ENCODE results near the gene ARHGEF4. TPM values are rescaled to one million over a fixed set of nuclear protein-coding genes. Genes with fewer than 3 reads are reported as not detected.

Gene ARHGEF4
- total RNA-seq, 1 donor from 2014 or later = 25.5 TPM

- no peaks in the 10 kb centered on the region for H3K4me1 Mint-ChIP-seq
- H3K36me3 Mint-ChIP-seq = no peaks in the 10 kb centered on the region
- H3K27ac Mint-ChIP-seq = no peak overlapping the region
- no peak for TF ChIP-seq CTCF (IDR thresholded peaks at IDR 0.05; ENCODE audit: unreplicated experiment)
- H3K4me3 Mint-ChIP-seq = no peak overlapping the region
- DNase-seq (ENCODE audit: low spot score in 2 of 2, unreplicated experiment in 2 of 2) = no peak
- peaks cover 2% of the 10 kb centered on the region for H3K27me3 Mint-ChIP-seq (ENCODE audit: low read depth)
- H3K9me3 Mint-ChIP-seq = peaks cover 8% of the 10 kb centered on the region
Observed at GRCh38 chr2:130851624-130852382, 15.1 kb downstream of the ARHGEF4 start.

- no peak overlapping the region for H3K27ac Mint-ChIP-seq
- peaks cover 8% of the 10 kb centered on the region for H3K9me3 Mint-ChIP-seq
- H3K36me3 Mint-ChIP-seq = no peaks in the 10 kb centered on the region
- no peak overlapping the region for H3K4me3 Mint-ChIP-seq
- H3K4me1 Mint-ChIP-seq = no peaks in the 10 kb centered on the region
- DNase-seq (ENCODE audit: low spot score in 2 of 2, unreplicated experiment in 2 of 2) = no peak
- no peak for TF ChIP-seq CTCF (IDR thresholded peaks at IDR 0.05; ENCODE audit: unreplicated experiment)
- peaks cover 2% of the 10 kb centered on the region for H3K27me3 Mint-ChIP-seq (ENCODE audit: low read depth)
Observed at GRCh38 chr2:130852521-130853115, 15.9 kb downstream of the ARHGEF4 start.

- Mint-ChIP-seq H3K27me3 (ENCODE audit: low read depth) (peaks cover 2% of the 10 kb centered on the region), H3K36me3 (no peaks in the 10 kb centered on the region), H3K4me1 (no peaks in the 10 kb centered on the region), H3K9me3 (peaks cover 8% of the 10 kb centered on the region), H3K27ac (no peak overlapping the region), H3K4me3 (no peak overlapping the region)
- TF ChIP-seq CTCF (IDR thresholded peaks at IDR 0.05; ENCODE audit: unreplicated experiment) = no peak
- no peak for DNase-seq (ENCODE audit: low spot score in 2 of 2, unreplicated experiment in 2 of 2)
Observed at GRCh38 chr2:130853391-130853790, 16.7 kb downstream of the ARHGEF4 start.

GRCh38 chr2:130854301-130854700 is 17.6 kb downstream of the ARHGEF4 start:
- DNase-seq (ENCODE audit: low spot score in 2 of 2, unreplicated experiment in 2 of 2) = no peak
- peaks cover 2% of the 10 kb centered on the region for H3K27me3 Mint-ChIP-seq (ENCODE audit: low read depth)
- H3K27ac Mint-ChIP-seq = no peak overlapping the region
- peaks cover 8% of the 10 kb centered on the region for H3K9me3 Mint-ChIP-seq
- no peak overlapping the region for H3K4me3 Mint-ChIP-seq
- H3K4me1 Mint-ChIP-seq = no peaks in the 10 kb centered on the region
- no peak for TF ChIP-seq CTCF (IDR thresholded peaks at IDR 0.05; ENCODE audit: unreplicated experiment)
- no peaks in the 10 kb centered on the region for H3K36me3 Mint-ChIP-seq

- H3K9me3 Mint-ChIP-seq = no peaks in the 10 kb centered on the region
- no peak overlapping the region for H3K4me3 Mint-ChIP-seq
- peak overlapping the region; percentile 3 for H3K27ac Mint-ChIP-seq
- H3K36me3 Mint-ChIP-seq = no peaks in the 10 kb centered on the region
- no peak for TF ChIP-seq CTCF (IDR thresholded peaks at IDR 0.05; ENCODE audit: unreplicated experiment)
- no peak for DNase-seq (ENCODE audit: low spot score in 2 of 2, unreplicated experiment in 2 of 2)
- H3K4me1 Mint-ChIP-seq = peaks cover 16% of the 10 kb centered on the region
- peaks cover 10% of the 10 kb centered on the region for H3K27me3 Mint-ChIP-seq (ENCODE audit: low read depth)
Observed at GRCh38 chr2:130864830-130865800, 28.4 kb downstream of the ARHGEF4 start.

Measured in mesothelial cell of epicardium (in vitro differentiated cells).